HG02678 (cell line): ENCODE measurements around the gene CAB39L.
"Not testable (repeated sequence)": the region's sequence is repeated elsewhere in the genome, so short reads cannot be mapped to it uniquely, and the experiment has no call there.

Experiments used
- ATAC-seq: cut with Tn5 transposase; IDR thresholded peaks from one replicate; pipeline ENCODE4 v1.9.1; 2021; ENCODE audit warnings: mild to moderate bottlenecking, moderate library complexity; ENCODE audit not compliant: unreplicated experiment

CAB39L gene

GRCh38 chr13:49295244-49295643 lies 148.6 kb downstream of the CAB39L start:
- no peak for ATAC-seq

GRCh38 chr13:49294723-49295122 lies 149.1 kb downstream of the CAB39L start:
- not testable (repeated sequence) for ATAC-seq

GRCh38 chr13:49292742-49293486 lies 150.9 kb downstream of the CAB39L start:
- no peak for ATAC-seq

GRCh38 chr13:49288458-49288857 lies 155.4 kb downstream of the CAB39L start:
- no peak for ATAC-seq

- no peak for ATAC-seq
Observed at GRCh38 chr13:49287995-49288394, 155.9 kb downstream of the CAB39L start.

GRCh38 chr13:49279885-49280284 lies 164.0 kb downstream of the CAB39L start:
- ATAC-seq: no peak

- ATAC-seq: no peak
Observed at GRCh38 chr13:49279112-49279511, 164.8 kb downstream of the CAB39L start.

GRCh38 chr13:49278211-49278610 lies 165.7 kb downstream of the CAB39L start:
- ATAC-seq: no peak

GRCh38 chr13:49272296-49272695 lies 171.6 kb downstream of the CAB39L start:
- no peak for ATAC-seq

GRCh38 chr13:49271264-49271663 lies 172.6 kb downstream of the CAB39L start:
- no peak for ATAC-seq

- ATAC-seq: no peak
Observed at GRCh38 chr13:49265822-49266221, 178.0 kb downstream of the CAB39L start.

GRCh38 chr13:49262634-49263033 lies 181.2 kb downstream of the CAB39L start:
- no peak for ATAC-seq

- ATAC-seq: no peak
Observed at GRCh38 chr13:49259586-49259985, 184.3 kb downstream of the CAB39L start.
